Mesothelial cell of epicardium (in vitro differentiated cells): ENCODE measurements around the gene BEND4. TPM values are rescaled to one million over a fixed set of nuclear protein-coding genes. Genes with fewer than 3 reads are reported as not detected.
A peak's percentile ranks its signal among the peaks of the same experiment; 100 is the strongest.
"Not testable (repeated sequence)": the region's sequence is repeated elsewhere in the genome, so short reads cannot be mapped to it uniquely, and the experiment has no call there.

Experiments
- DNase-seq, 2 experiments: peaks; one replicate each; pipeline ENCODE4 v3.0.0; 2021; ENCODE audit warnings: low spot score in 2 of 2; ENCODE audit not compliant: unreplicated experiment in 2 of 2
- H3K27ac Mint-ChIP-seq: 2 replicates; pipeline ENCODE4 v1.8.0; 2021; ENCODE audit warnings: mixed read lengths
- H3K27me3 Mint-ChIP-seq: 2 replicates; pipeline ENCODE4 v1.8.0; 2021; ENCODE audit warnings: low read depth, mixed read lengths
- H3K36me3 Mint-ChIP-seq: 2 replicates; pipeline ENCODE4 v1.8.0; 2021; ENCODE audit warnings: mixed read lengths
- H3K4me1 Mint-ChIP-seq: 2 replicates; pipeline ENCODE4 v1.8.0; 2021; ENCODE audit warnings: mixed read lengths
- H3K4me3 Mint-ChIP-seq: 2 replicates; pipeline ENCODE4 v1.8.0; 2021; ENCODE audit warnings: mild to moderate bottlenecking, moderate library complexity, mixed read lengths
- H3K9me3 Mint-ChIP-seq: 2 replicates; pipeline ENCODE4 v1.8.0; 2021; ENCODE audit warnings: mixed read lengths
- total RNA-seq: library from RNA; stranded (reverse); gene quantifications from 3 replicates; pipeline ENCODE4 v1.2.1, GENCODE V29; 2021
- TF ChIP-seq, protein P1 (sequence below): fragments of 200-600 bp; sonication (generic); IDR thresholded peaks from one replicate; pipeline ENCODE4 v1.5.0; 2021; ENCODE audit warnings: antibody characterized with exemption; ENCODE audit not compliant: unreplicated experiment

BEND4 gene
- 0.38 to 0.69 TPM (median 0.68 TPM) in 3 replicates for total RNA-seq

DNA sequence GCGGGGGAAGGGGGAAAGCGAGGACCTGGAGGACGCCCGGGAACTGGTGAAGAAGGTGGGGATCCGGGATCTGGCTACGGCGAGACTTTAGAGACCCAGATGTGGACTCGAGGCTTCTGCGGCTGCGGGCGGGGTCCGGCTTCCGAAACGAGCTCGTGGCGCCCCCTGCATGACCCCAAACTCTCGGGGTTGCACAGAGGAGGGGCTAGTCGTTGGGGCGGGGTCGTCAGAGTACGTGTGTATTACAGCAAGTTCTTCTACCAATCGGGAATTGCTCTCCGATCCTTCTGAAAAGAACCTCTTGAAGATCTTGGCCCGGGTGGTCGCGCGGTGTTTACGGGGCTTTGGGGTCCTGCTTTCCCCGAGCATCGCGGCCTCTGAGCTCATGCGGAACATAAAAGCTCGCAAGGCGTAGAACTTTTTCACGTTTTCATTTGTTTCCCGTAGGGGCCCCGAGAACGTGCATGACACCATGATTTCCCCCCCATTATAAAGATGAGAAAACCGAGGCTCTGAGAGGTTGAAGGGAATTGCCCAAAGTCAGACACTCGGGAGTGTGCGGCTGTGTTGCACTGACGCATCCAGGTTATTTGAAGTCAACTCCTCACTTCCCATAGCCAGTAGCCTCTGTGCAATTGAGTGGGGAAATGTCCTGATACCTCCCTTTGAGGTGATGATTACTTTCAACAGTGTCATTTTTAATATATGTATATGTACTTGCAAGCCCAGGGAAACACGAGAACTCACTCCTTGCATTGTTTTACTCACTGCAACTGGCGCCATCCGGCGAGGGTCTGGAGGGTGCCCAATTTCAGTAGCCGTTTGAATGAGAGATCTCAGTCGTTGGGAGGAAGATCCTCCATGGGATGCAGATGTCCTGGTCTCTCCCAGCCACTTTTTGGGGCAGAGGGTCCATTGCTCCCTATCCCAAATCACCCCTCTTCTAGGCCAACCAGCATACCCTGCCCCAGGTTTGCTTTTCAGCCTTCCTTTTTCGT lies at the start of gene BEND4:
Gene BEND4, minus strand, starts transcription at position 149 of the 998 bp plus-strand sequence. CDS start 512 bp downstream, outside the sequence.
- DNase-seq = no peak
- H3K9me3 Mint-ChIP-seq = no peaks in the 10 kb centered on the region
- TF ChIP-seq, protein P1, sequence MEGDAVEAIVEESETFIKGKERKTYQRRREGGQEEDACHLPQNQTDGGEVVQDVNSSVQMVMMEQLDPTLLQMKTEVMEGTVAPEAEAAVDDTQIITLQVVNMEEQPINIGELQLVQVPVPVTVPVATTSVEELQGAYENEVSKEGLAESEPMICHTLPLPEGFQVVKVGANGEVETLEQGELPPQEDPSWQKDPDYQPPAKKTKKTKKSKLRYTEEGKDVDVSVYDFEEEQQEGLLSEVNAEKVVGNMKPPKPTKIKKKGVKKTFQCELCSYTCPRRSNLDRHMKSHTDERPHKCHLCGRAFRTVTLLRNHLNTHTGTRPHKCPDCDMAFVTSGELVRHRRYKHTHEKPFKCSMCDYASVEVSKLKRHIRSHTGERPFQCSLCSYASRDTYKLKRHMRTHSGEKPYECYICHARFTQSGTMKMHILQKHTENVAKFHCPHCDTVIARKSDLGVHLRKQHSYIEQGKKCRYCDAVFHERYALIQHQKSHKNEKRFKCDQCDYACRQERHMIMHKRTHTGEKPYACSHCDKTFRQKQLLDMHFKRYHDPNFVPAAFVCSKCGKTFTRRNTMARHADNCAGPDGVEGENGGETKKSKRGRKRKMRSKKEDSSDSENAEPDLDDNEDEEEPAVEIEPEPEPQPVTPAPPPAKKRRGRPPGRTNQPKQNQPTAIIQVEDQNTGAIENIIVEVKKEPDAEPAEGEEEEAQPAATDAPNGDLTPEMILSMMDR = no peak
- H3K4me3 Mint-ChIP-seq = peak within 1 kb of the TSS; percentile 69
- peaks cover 6% of the 10 kb centered on the region for H3K4me1 Mint-ChIP-seq
- no peak within 1 kb of the TSS for H3K27ac Mint-ChIP-seq
- no peaks in the 10 kb centered on the region for H3K36me3 Mint-ChIP-seq
- peaks cover 76% of the 10 kb centered on the region for H3K27me3 Mint-ChIP-seq

DNA sequence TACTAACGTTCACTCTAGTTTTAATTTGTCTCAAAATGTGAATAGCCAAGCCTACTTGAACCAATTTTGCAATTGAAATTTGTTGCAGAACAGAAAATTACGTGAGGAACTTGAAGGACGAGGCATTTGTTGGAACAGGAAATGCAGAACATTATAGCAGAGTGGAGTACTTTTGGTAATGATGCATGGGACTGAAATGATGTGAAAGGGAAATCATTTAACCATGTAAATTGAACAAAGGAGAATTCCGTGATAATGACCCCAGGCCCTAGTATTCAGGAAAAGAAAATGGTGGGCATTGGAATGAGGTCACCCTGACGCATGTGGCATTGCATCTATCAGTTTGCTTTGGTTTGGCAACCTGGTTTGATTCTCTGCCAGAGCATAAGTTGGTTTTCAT lies 44.9 kb upstream of the BEND4 start:
- Mint-ChIP-seq H3K36me3 (no peaks in the 10 kb centered on the region), H3K4me1 (no peaks in the 10 kb centered on the region), H3K27ac (no peak overlapping the region), H3K27me3 (peaks cover 3% of the 10 kb centered on the region), H3K4me3 (no peak overlapping the region), H3K9me3 (no peaks in the 10 kb centered on the region)
- no peak for DNase-seq
- TF ChIP-seq, protein P1 = no peak

DNA sequence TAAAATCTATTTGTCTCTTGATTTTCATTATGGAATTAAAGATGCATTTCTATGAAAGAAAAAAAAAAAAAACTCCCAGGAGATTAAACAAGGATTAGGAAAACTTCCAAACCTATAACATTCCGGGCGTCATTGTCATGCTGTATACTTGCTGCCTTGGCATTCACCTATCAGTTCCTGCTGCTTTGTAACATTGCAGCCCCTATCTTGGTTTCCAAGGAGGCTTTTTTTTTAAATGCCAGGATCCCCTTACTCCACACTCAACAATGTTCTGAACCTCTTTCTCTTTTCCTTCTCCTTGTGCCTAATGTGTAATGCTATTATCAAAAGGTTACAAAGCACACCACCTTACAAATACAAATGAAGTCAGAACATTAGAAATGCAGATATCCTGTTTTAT lies 20.5 kb upstream of the BEND4 start:
- H3K36me3 Mint-ChIP-seq = no peaks in the 10 kb centered on the region
- H3K4me1 Mint-ChIP-seq = no peaks in the 10 kb centered on the region
- no peak for DNase-seq
- H3K9me3 Mint-ChIP-seq = peaks cover 16% of the 10 kb centered on the region
- no peak overlapping the region for H3K4me3 Mint-ChIP-seq
- peaks cover 3% of the 10 kb centered on the region for H3K27me3 Mint-ChIP-seq
- TF ChIP-seq, protein P1 = no peak
- no peak overlapping the region for H3K27ac Mint-ChIP-seq

DNA sequence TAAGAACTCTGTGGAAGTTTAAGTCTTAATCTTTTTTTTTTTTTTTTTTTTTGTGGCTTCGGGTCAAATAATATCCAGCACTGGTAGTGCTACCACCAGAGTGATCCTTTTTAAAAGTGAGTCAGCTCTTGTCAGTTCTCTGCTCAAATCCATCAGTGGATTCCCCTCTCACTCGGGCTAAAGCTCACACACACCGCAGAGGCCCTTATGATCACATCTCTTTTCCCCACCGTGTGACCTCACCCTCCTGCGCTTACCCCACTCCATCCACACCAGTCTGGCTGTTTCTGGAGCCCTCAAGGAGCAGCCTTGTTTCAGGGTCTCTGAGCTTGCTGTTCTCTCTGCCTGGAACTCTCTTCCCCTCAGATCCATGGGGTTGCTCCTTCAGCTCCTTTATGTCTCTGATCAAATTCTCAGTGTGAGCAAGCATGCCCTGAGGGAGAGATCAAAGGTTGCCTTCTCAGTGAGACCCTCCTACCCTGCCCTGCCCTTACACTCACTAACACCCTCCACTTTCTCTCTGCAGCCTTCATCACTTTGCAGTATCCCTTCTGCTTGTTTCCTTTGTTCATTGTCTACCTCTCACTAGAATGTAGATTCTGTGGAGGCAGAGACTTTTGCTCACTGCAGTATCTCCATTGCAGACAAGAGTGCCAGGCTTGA lies 19.8 kb upstream of the BEND4 start:
- no peak overlapping the region for H3K4me3 Mint-ChIP-seq
- peaks cover 9% of the 10 kb centered on the region for H3K9me3 Mint-ChIP-seq
- no peak overlapping the region for H3K27ac Mint-ChIP-seq
- no peaks in the 10 kb centered on the region for H3K36me3 Mint-ChIP-seq
- no peaks in the 10 kb centered on the region for H3K4me1 Mint-ChIP-seq
- no peak for DNase-seq
- H3K27me3 Mint-ChIP-seq = peaks cover 3% of the 10 kb centered on the region
- TF ChIP-seq, protein P1 = no peak

DNA sequence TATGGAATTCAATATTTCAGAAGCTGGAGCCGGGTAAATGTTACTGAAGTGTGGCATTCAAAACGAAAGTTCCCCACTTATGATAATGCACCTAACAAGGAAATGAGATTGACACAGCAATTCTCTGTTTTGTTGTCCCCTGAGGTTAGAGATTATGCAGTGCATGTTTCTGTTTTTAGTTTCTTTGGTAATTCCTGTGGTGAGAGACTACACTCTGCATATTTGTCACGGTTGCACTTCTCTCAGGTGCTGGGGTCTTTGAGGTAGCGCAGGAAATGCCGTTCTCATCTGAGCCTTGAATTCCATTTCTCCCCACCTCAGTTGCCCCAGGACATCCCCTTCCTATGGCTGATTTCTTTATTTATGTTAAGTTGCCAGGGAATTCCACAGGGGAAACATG lies 15.3 kb upstream of the BEND4 start:
- Mint-ChIP-seq H3K36me3 (no peaks in the 10 kb centered on the region), H3K9me3 (peaks cover 8% of the 10 kb centered on the region), H3K27ac (no peak overlapping the region), H3K4me1 (no peaks in the 10 kb centered on the region), H3K27me3 (peaks cover 6% of the 10 kb centered on the region), H3K4me3 (no peak overlapping the region)
- DNase-seq = no peak
- TF ChIP-seq, protein P1 = no peak

DNA sequence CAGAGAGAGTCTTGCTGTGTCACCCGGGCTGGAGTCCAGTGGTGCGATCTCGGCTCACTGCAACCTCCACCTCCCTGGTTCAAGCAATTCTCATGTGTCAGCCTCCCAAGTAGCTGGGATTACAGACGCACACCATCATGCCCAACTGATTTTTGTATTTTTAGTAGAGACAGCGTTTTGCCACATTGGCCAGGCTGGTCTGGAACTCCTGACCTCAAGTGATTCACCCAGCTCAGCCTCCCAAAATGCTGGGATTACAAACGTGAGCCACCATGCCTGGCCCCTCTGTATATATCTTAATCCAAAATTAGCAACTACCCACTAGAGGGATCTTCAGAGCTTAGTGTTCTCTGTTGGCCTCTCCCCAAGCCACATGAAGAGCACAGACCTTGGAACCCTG lies 13.7 kb upstream of the BEND4 start:
- H3K4me3 Mint-ChIP-seq, H3K27me3 Mint-ChIP-seq, H3K9me3 Mint-ChIP-seq, H3K36me3 Mint-ChIP-seq, H3K27ac Mint-ChIP-seq, DNase-seq, H3K4me1 Mint-ChIP-seq: not testable (repeated sequence)
